ENCODE measurements around the gene GATAD2A. TPM values are rescaled to one million over a fixed set of nuclear protein-coding genes. Genes with fewer than 3 reads are reported as not detected.

The GATAD2A gene
- total and polyA plus RNA-seq, 9 of the 15 experiments (the other 6 are each of a cell fraction or from before 2014, with no cell fraction given), result 2.4 to 226 (median 44.2) TPM

- TF ChIP-seq CUX1 (CRISPR knock-in tag; IDR thresholded peaks at IDR 0.05) (no peak), NR2F6 (CRISPR knock-in tag; IDR thresholded peaks at IDR 0.05) (no peak), KAT8 (IDR thresholded peaks at IDR 0.05; ENCODE audit: low read depth) (no peak), EWSR1 (IDR thresholded peaks at IDR 0.05; ENCODE audit: borderline replicate concordance, low read depth, partially characterized antibody) (no peak), WHSC1 (IDR thresholded peaks at IDR 0.05; ENCODE audit: low read length) (no peak), NCOA2 (IDR thresholded peaks at IDR 0.05; ENCODE audit: partially characterized antibody in 2 of 2) (no peak), NFYB (IDR thresholded peaks at IDR 0.05; ENCODE audit: extremely low read depth, insufficient read length) (no peak), CTBP1 (IDR thresholded peaks at IDR 0.05; ENCODE audit: borderline replicate concordance) (peak; percentile 42; the same call in 1 of the 2 replicates), RBM39 (optimal IDR thresholded peaks at IDR 0.05; ENCODE audit: low read depth, low read length) (no peak), EHMT2 (IDR thresholded peaks at IDR 0.05) (no peak), NFIC (IDR thresholded peaks at IDR 0.05) (no peak), L3MBTL2 (IDR thresholded peaks at IDR 0.05) (peak; percentile 68), MYC (IDR thresholded peaks at IDR 0.05; ENCODE audit: low read depth, low read length) (peak; percentile 62), MYC (CRISPR knock-in tag; IDR thresholded peaks at IDR 0.05; ENCODE audit: borderline replicate concordance, low read depth) (no peak)
- TF ChIP-seq, protein P1, sequence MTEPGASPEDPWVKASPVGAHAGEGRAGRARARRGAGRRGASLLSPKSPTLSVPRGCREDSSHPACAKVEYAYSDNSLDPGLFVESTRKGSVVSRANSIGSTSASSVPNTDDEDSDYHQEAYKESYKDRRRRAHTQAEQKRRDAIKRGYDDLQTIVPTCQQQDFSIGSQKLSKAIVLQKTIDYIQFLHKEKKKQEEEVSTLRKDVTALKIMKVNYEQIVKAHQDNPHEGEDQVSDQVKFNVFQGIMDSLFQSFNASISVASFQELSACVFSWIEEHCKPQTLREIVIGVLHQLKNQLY (CRISPR knock-in tag; conservative IDR thresholded peaks at IDR 0.05), result no peak
- TF ChIP-seq, protein P2, sequence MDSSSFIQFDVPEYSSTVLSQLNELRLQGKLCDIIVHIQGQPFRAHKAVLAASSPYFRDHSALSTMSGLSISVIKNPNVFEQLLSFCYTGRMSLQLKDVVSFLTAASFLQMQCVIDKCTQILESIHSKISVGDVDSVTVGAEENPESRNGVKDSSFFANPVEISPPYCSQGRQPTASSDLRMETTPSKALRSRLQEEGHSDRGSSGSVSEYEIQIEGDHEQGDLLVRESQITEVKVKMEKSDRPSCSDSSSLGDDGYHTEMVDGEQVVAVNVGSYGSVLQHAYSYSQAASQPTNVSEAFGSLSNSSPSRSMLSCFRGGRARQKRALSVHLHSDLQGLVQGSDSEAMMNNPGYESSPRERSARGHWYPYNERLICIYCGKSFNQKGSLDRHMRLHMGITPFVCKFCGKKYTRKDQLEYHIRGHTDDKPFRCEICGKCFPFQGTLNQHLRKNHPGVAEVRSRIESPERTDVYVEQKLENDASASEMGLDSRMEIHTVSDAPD (CRISPR knock-in tag; IDR thresholded peaks at IDR 0.05), result no peak
- TF ChIP-seq, protein P3, sequence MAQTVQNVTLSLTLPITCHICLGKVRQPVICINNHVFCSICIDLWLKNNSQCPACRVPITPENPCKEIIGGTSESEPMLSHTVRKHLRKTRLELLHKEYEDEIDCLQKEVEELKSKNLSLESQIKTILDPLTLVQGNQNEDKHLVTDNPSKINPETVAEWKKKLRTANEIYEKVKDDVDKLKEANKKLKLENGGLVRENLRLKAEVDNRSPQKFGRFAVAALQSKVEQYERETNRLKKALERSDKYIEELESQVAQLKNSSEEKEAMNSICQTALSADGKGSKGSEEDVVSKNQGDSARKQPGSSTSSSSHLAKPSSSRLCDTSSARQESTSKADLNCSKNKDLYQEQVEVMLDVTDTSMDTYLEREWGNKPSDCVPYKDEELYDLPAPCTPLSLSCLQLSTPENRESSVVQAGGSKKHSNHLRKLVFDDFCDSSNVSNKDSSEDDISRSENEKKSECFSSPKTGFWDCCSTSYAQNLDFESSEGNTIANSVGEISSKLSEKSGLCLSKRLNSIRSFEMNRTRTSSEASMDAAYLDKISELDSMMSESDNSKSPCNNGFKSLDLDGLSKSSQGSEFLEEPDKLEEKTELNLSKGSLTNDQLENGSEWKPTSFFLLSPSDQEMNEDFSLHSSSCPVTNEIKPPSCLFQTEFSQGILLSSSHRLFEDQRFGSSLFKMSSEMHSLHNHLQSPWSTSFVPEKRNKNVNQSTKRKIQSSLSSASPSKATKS (CRISPR knock-in tag; IDR thresholded peaks at IDR 0.05), result no peak
Observed at GRCh38 chr19:19531951-19532805, 126.7 kb downstream of the GATAD2A start (continued).
